NCI-H526 (cell line): ENCODE measurements around the gene GPRC6A.

Experiments used
- DNase-seq, 2 experiments: peaks; one replicate each; lab custom pipeline; 2025; lab: John Stamatoyannopoulos, UW

Gene GPRC6A

GRCh38 chr6:116779573-116780164 lies 49.2 kb downstream of the GPRC6A start:
- peak; percentile 1 to 69 for DNase-seq

DNA sequence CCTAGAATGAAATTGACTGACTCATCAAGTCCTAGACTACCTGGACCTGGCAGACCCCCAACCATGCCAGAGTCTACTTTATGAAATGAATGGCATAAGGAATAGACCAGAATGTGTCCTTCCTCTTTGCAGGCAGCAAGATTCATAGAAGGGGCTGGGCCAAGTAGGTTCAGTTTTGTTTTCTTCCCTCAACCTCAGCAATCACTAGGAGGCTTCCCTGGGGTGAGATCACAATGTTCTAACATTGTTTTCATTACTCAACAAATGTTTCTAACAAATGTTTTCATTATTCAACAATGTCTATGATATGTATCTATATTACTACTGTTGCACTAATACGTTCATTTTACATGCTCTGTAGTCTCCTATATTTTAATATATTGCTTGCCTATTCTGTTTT lies 55.0 kb downstream of the GPRC6A start:
- no peak for DNase-seq

GRCh38 chr6:116772450-116772849 lies 56.4 kb downstream of the GPRC6A start:
- DNase-seq: no peak

- no peak for DNase-seq
Measured at GRCh38 chr6:116767715-116768114, 61.2 kb downstream of the GPRC6A start.

DNA sequence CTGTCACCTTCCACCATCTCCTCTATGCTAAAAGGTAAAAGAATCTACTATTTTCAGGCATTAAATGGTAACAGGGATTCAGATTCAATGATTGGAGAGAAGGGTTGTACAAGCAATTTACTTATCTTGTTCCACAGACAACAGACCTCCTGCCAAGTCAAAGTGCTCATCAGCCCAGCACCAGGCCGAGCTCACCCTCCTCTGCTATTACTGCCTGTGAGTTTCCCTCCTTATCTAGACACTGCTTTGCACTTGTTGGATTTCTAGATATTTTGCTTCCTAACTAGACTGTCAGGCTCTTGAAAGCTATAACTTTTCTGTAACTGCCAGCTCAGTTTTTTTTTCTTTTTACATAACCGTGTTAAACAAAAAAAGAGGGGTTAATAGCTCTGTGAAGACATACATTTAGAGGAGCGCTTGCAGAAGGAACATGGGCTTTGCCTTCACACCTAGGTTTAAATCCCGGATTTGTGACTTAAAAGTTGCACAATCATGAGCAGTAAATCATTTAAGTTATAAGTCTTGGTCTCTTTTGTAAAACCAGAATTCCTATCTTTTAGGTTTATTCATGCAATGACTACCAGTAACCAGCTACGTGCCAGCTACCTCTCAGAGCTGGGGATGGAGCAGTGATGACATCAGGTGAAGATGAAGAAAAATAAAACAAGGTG lies 62.2 kb downstream of the GPRC6A start:
- DNase-seq: no peak

GRCh38 chr6:116764961-116765841 lies 63.7 kb downstream of the GPRC6A start, which contains the start of gene FAM162B:
TSS of gene FAM162B (minus strand) at chr6:116765719. CDS start at chr6:116765576, 143 bp downstream.
- DNase-seq: peak in 1 of 2 experiments; percentile 40

GRCh38 chr6:116764629-116764960 lies 64.3 kb downstream of the GPRC6A start:
- DNase-seq: no peak

GRCh38 chr6:116763906-116764628 lies 64.8 kb downstream of the GPRC6A start:
- DNase-seq: no peak

GRCh38 chr6:116763048-116763447 lies 65.8 kb downstream of the GPRC6A start:
- DNase-seq: no peak

GRCh38 chr6:116762235-116762634 lies 66.6 kb downstream of the GPRC6A start:
- DNase-seq: no peak

GRCh38 chr6:116761779-116762178 lies 67.1 kb downstream of the GPRC6A start:
- DNase-seq: no peak

DNA sequence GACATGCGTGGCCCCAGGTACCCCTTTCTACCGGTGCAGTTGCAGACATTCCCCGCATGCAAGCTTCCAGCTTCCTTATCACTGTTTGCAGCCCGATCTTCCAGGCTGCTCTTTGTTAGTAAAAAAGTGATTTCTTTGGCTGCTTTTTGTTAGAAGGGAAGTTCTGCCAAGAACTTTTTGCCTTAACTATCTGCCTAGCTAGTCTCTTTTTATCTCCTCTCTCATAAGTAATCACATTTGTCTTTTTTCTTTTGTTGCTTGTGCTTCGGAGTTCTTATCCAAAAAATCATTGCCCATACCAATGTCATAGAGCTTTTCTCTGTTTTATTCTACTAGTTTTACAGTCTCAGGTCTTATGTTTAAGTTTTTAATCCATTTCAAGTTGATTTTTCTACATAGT lies 83.7 kb downstream of the GPRC6A start:
- DNase-seq: no peak
